ENCODE data around the gene ATG16L1.

- TF ChIP-seq CTCF (IDR thresholded peaks at IDR 0.05) (no peak), EP300 (IDR thresholded peaks at IDR 0.05) (no peak), POLR2AphosphoS5 (IDR thresholded peaks at IDR 0.05) (no peak)
Measured at GRCh38 chr2:233259730-233260129, 8.3 kb downstream of the ATG16L1 start.
